Cardiac fibroblast (primary cell): Measurements from ENCODE around the gene GPR17.

ENCODE experiments used
- DNase-seq, 2 donors: peaks; one replicate each; pipeline versions ENCODE4 v3.0.0 to v3.0.0-alpha.2; 2010; ENCODE audit warnings: low read depth in 2 of 2
- H3K4me3 ChIP-seq, 2 donors: replicated peaks in 1 of 2; 1 replicate in 1 of 2; 2 replicates in 1 of 2; pipeline ENCODE4 v1.5.1; 2011; ENCODE audit warnings: low read depth in 2 of 2, low read length in 2 of 2, mild to moderate bottlenecking in 2 of 2, moderate library complexity in 1 of 2
- CTCF ChIP-seq: IDR thresholded peaks from one replicate; pipeline ENCODE4 v1.5.1; 2011; ENCODE audit warnings: low read depth, mild to moderate bottlenecking, low read length, inconsistent platforms

The GPR17 gene

GRCh38 chr2:127638361-127639110 is 7.4 kb upstream of the GPR17 start:
- H3K4me3 ChIP-seq, result no peak overlapping the region
- DNase-seq, result peak; percentile 20 to 50
- TF ChIP-seq CTCF, result no peak

- TF ChIP-seq CTCF, result no peak
- H3K4me3 ChIP-seq, result no peak overlapping the region
These were observed 6.9 kb upstream of the GPR17 start for GRCh38 chr2:127639111-127639474.

GRCh38 chr2:127640082-127641072 is 5.6 kb upstream of the GPR17 start:
- DNase-seq, result no peak
- no peak overlapping the region for H3K4me3 ChIP-seq
- TF ChIP-seq CTCF, result peak; percentile 39

More at GRCh38 chr2:127639111-127639474, 6.9 kb upstream of the GPR17 start:
- no peak for DNase-seq

GRCh38 chr2:127641133-127641532 is 4.8 kb upstream of the GPR17 start:
- DNase-seq, result no peak
- no peak for TF ChIP-seq CTCF
- no peak overlapping the region for H3K4me3 ChIP-seq

- TF ChIP-seq CTCF, result no peak
- H3K4me3 ChIP-seq, result no peak overlapping the region
- no peak for DNase-seq
These were observed 4.0 kb upstream of the GPR17 start for GRCh38 chr2:127641846-127642507.

- no peak for DNase-seq
- TF ChIP-seq CTCF, result no peak
- H3K4me3 ChIP-seq, result no peak overlapping the region
These were observed 3.1 kb upstream of the GPR17 start for GRCh38 chr2:127642706-127643438.
